SK-N-SH (cell line): ENCODE measurements around the gene TGFBR3. TPM values are rescaled to one million over a fixed set of nuclear protein-coding genes. Genes with fewer than 3 reads are reported as not detected.

Experiments
- CTCF ChIA-PET: fragments of 300-600, 350-600 bp; formaldehyde crosslinking; extraction: SDS; loops from one replicate; lab custom pipeline; 2021; lab: Yijun Ruan, JAX
- POLR2A ChIA-PET: fragments of 350-600 bp; sonication (Branson Sonifier 250); formaldehyde crosslinking; extraction: SDS; loops from one replicate; lab custom pipeline; 2020; ENCODE audit warnings: antibody characterized with exemption, inconsistent platforms; lab: Yijun Ruan, JAX
- DNase-seq: peaks from one replicate; pipeline ENCODE4 v3.0.0; 2012
- H2AFZ ChIP-seq: fragments of 200-600 bp; sonication (generic); 2 replicates; pipeline ENCODE4 v1.8.1; 2016; ENCODE audit warnings: antibody characterized with exemption, mild to moderate bottlenecking, low read depth
- H3F3A ChIP-seq: fragments of 200-600 bp; sonication (generic); replicated peaks from 2 replicates; pipeline ENCODE3; 2016; ENCODE audit warnings: antibody characterized with exemption, mild to moderate bottlenecking; ENCODE audit not compliant: insufficient read depth
- H3K27ac ChIP-seq, 2 experiments: fragments of 200-500 bp in 1 of 2; fragments of 200-600 bp in 1 of 2; sonication (Bioruptor generic) in 1 of 2; sonication (generic), shearing (Covaris generic) in 1 of 2; 2 replicates each; pipeline versions ENCODE4 v1.5.1 to v1.6.1; 2014 to 2016; ENCODE audit warnings: low read depth in 2 of 2, inconsistent platforms in 1 of 2, low read length in 1 of 2, mild to moderate bottlenecking in 1 of 2, mixed read lengths in 1 of 2
- H3K27me3 ChIP-seq: fragments of 200-600 bp; sonication (generic), shearing (Covaris generic); 2 replicates; pipeline ENCODE4 v1.6.1; 2016; ENCODE audit warnings: mixed run types; ENCODE audit not compliant: insufficient read depth
- H3K36me3 ChIP-seq, 2 experiments: fragments of 200-500 bp in 1 of 2; fragments of 200-600 bp in 1 of 2; sonication (Bioruptor generic) in 1 of 2; sonication (generic) in 1 of 2; replicated peaks in 1 of 2; 2 replicates each; pipeline versions ENCODE3 to v1.5.1; 2014 to 2016; ENCODE audit warnings: low read length in 1 of 2, mild to moderate bottlenecking in 1 of 2; ENCODE audit not compliant: insufficient read depth in 2 of 2, control insufficient read depth in 1 of 2
- H3K4me1 ChIP-seq, 2 experiments: fragments of 200-500 bp in 1 of 2; fragments of 200-600 bp in 1 of 2; sonication (Bioruptor generic) in 1 of 2; sonication (generic), shearing (Covaris generic) in 1 of 2; 2 replicates each; pipeline versions ENCODE4 v1.5.1 to v1.6.1; 2014 to 2016; ENCODE audit warnings: low read depth in 1 of 2, low read length in 1 of 2, mixed run types in 1 of 2; ENCODE audit not compliant: insufficient read depth in 2 of 2, control insufficient read depth in 1 of 2
- H3K4me2 ChIP-seq: fragments of 200-600 bp; sonication (generic), shearing (Covaris generic); 2 replicates; pipeline ENCODE4 v1.6.1; 2017; ENCODE audit warnings: mixed run types
- H3K4me3 ChIP-seq, 2 experiments: fragments of 200-500 bp in 1 of 2; fragments of 200-600 bp in 1 of 2; sonication (Bioruptor generic) in 1 of 2; sonication (generic), shearing (Covaris generic) in 1 of 2; 2 replicates each; pipeline versions ENCODE4 v1.5.1 to v1.8.1; 2014 to 2016; ENCODE audit warnings: low read depth in 2 of 2, inconsistent platforms in 1 of 2, low read length in 1 of 2, mild to moderate bottlenecking in 1 of 2, mixed read lengths in 1 of 2, moderate library complexity in 1 of 2
- H3K79me2 ChIP-seq: fragments of 200-600 bp; sonication (generic); 2 replicates; pipeline ENCODE4 v1.8.1; 2017; ENCODE audit warnings: mild to moderate bottlenecking; ENCODE audit not compliant: insufficient read depth
- H3K9ac ChIP-seq: fragments of 200-600 bp; sonication (generic); 2 replicates; pipeline ENCODE4 v1.6.1; 2017; ENCODE audit warnings: mixed run types
- H3K9me2 ChIP-seq: fragments of 200-600 bp; sonication (generic); 2 replicates; pipeline ENCODE4 v1.6.1; 2017; ENCODE audit warnings: mixed run types
- H3K9me3 ChIP-seq: fragments of 200-600 bp; sonication (generic); 2 replicates; pipeline ENCODE4 v1.6.1; 2017; ENCODE audit warnings: mixed run types, mild to moderate bottlenecking, moderate library complexity
- H4K20me1 ChIP-seq: fragments of 200-600 bp; sonication (generic); 2 replicates; pipeline ENCODE4 v1.6.1; 2017; ENCODE audit warnings: mild to moderate bottlenecking, mixed run types; ENCODE audit not compliant: insufficient read depth
- ELF1 ChIP-seq: IDR thresholded peaks from 2 replicates; pipeline ENCODE4 v1.4.0; 2012
- FOXM1 ChIP-seq: IDR thresholded peaks from 2 replicates; pipeline ENCODE4 v1.4.0; 2012; ENCODE audit warnings: low read depth, mild to moderate bottlenecking
- GABPA ChIP-seq: IDR thresholded peaks from 2 replicates; pipeline ENCODE4 v1.4.0; 2012; ENCODE audit warnings: low read depth, mild to moderate bottlenecking
- GATA2 ChIP-seq: sonication (generic); formaldehyde crosslinking; IDR thresholded peaks from 2 replicates; pipeline ENCODE4 v1.5.0; 2020; ENCODE audit warnings: mild to moderate bottlenecking, missing genetic modification reagents
- IRF3 ChIP-seq: fragments of 150-350 bp; IDR thresholded peaks from 2 replicates; pipeline ENCODE4 v1.6.1; 2016; ENCODE audit warnings: mild to moderate bottlenecking, low read depth, low read length
- MXI1 ChIP-seq: IDR thresholded peaks from 2 replicates; pipeline ENCODE4 v1.6.1; 2012; ENCODE audit warnings: mild to moderate bottlenecking, low read depth, low read length, improper control_type of control experiment
- NFIC ChIP-seq: IDR thresholded peaks from 2 replicates; pipeline ENCODE4 v1.4.0; 2012; ENCODE audit warnings: borderline replicate concordance
- POLR2AphosphoS5 ChIP-seq: IDR thresholded peaks from 2 replicates; pipeline ENCODE4 v1.6.1; 2012; ENCODE audit warnings: low read depth, low read length
- RCOR1 ChIP-seq: fragments of 150-350 bp; IDR thresholded peaks from 2 replicates; pipeline ENCODE4 v1.6.1; 2017; ENCODE audit warnings: antibody characterized with exemption, low read length
- SMC3 ChIP-seq: IDR thresholded peaks from 2 replicates; pipeline ENCODE4 v1.6.1; 2012; ENCODE audit warnings: low read depth, low read length, improper control_type of control experiment
- TAF1 ChIP-seq: IDR thresholded peaks from 2 replicates; pipeline ENCODE4 v1.6.1; 2012; ENCODE audit warnings: low read depth, mild to moderate bottlenecking, low read length, moderate library complexity, borderline replicate concordance
- TCF12 ChIP-seq: IDR thresholded peaks from 2 replicates; pipeline ENCODE4 v1.4.0; 2012
- USF1 ChIP-seq: IDR thresholded peaks from 2 replicates; pipeline ENCODE4 v1.4.0; 2012; ENCODE audit warnings: low read depth, borderline replicate concordance
- USF2 ChIP-seq: fragments of 150-350 bp; IDR thresholded peaks from 2 replicates; pipeline ENCODE4 v1.6.1; 2017; ENCODE audit warnings: antibody characterized with exemption, low read length, low read depth, borderline replicate concordance
- YY1 ChIP-seq: IDR thresholded peaks from 2 replicates; pipeline ENCODE4 v1.4.0; 2012; ENCODE audit warnings: low read depth, mild to moderate bottlenecking
- WGBS: methylation state at CpG from one replicate; pipeline ENCODE4 v1.1.6; 2017; ENCODE audit warnings: low lambda C conversion rate; 5-methylcytosine and 5-hydroxymethylcytosine counted together
- polyA plus RNA-seq, 3 experiments: library from polyadenylated mRNA; depleted of rRNA; stranded (reverse); fragments of >200 nt; gene quantifications; 2 replicates each; pipeline ENCODE4 v1.2.3, GENCODE V29; 2012
- TF ChIP-seq, protein P1 (sequence below): IDR thresholded peaks from 2 replicates; pipeline ENCODE4 v1.4.0; 2012; ENCODE audit warnings: low read depth
- TF ChIP-seq, protein P2 (sequence below): IDR thresholded peaks from 2 replicates; pipeline ENCODE4 v1.6.1; 2012; ENCODE audit warnings: mild to moderate bottlenecking, low read depth, low read length, moderate library complexity

The TGFBR3 gene
- polyA plus RNA-seq, 1 of the 3 experiments (the other 2 are of a cell fraction) = 0.07 TPM

GRCh38 chr1:91876781-91877573 is 9.0 kb downstream of the TGFBR3 start:
- Histone ChIP-seq H2AFZ (no peak overlapping the region), H3K9me2 (no peaks in the 10 kb centered on the region), H3K36me3 (no peaks in the 10 kb centered on the region), H3K4me2 (no peak overlapping the region), H3K79me2 (no peaks in the 10 kb centered on the region), H3F3A (no peaks in the 10 kb centered on the region), H3K9me3 (no peaks in the 10 kb centered on the region), H3K4me3 (no peak overlapping the region), H4K20me1 (no peaks in the 10 kb centered on the region), H3K27me3 (peaks cover 65% of the 10 kb centered on the region; the same call in 1 of the 2 replicates), H3K4me1 (no peaks in the 10 kb centered on the region), H3K9ac (no peak overlapping the region), H3K27ac (no peak overlapping the region)
- CTCF ChIA-PET = no interaction called here
- POLR2A ChIA-PET = no interaction called here
- WGBS = 12% methylated on average over 2 of the region's 2 CpGs
- DNase-seq = no peak
- TF ChIP-seq IRF3 = no peak
- TF ChIP-seq, protein P1, sequence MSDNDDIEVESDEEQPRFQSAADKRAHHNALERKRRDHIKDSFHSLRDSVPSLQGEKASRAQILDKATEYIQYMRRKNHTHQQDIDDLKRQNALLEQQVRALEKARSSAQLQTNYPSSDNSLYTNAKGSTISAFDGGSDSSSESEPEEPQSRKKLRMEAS = no peak
- TF ChIP-seq USF2 = no peak

- Histone ChIP-seq H3K9me3 (no peaks in the 10 kb centered on the region), H4K20me1 (no peaks in the 10 kb centered on the region), H3K4me2 (no peak overlapping the region), H3K9ac (no peak overlapping the region), H3K4me1 (no peaks in the 10 kb centered on the region), H3K9me2 (no peaks in the 10 kb centered on the region), H3K36me3 (no peaks in the 10 kb centered on the region), H3K27ac (no peak overlapping the region), H3K79me2 (no peaks in the 10 kb centered on the region), H3K4me3 (no peak overlapping the region), H3K27me3 (peaks cover 65% of the 10 kb centered on the region; the same call in 1 of the 2 replicates), H2AFZ (no peak overlapping the region), H3F3A (no peaks in the 10 kb centered on the region)
- CTCF ChIA-PET = no interaction called here
- POLR2A ChIA-PET = no interaction called here
- no peak for DNase-seq
- no peak for TF ChIP-seq YY1
- no peak for TF ChIP-seq USF1
- no peak for TF ChIP-seq GATA2 (CRISPR knock-in tag)
- no peak for TF ChIP-seq FOXM1
- TF ChIP-seq TAF1 = no peak
- no peak for TF ChIP-seq ELF1
- TF ChIP-seq, protein P2, sequence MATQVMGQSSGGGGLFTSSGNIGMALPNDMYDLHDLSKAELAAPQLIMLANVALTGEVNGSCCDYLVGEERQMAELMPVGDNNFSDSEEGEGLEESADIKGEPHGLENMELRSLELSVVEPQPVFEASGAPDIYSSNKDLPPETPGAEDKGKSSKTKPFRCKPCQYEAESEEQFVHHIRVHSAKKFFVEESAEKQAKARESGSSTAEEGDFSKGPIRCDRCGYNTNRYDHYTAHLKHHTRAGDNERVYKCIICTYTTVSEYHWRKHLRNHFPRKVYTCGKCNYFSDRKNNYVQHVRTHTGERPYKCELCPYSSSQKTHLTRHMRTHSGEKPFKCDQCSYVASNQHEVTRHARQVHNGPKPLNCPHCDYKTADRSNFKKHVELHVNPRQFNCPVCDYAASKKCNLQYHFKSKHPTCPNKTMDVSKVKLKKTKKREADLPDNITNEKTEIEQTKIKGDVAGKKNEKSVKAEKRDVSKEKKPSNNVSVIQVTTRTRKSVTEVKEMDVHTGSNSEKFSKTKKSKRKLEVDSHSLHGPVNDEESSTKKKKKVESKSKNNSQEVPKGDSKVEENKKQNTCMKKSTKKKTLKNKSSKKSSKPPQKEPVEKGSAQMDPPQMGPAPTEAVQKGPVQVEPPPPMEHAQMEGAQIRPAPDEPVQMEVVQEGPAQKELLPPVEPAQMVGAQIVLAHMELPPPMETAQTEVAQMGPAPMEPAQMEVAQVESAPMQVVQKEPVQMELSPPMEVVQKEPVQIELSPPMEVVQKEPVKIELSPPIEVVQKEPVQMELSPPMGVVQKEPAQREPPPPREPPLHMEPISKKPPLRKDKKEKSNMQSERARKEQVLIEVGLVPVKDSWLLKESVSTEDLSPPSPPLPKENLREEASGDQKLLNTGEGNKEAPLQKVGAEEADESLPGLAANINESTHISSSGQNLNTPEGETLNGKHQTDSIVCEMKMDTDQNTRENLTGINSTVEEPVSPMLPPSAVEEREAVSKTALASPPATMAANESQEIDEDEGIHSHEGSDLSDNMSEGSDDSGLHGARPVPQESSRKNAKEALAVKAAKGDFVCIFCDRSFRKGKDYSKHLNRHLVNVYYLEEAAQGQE = no peak
- TF ChIP-seq NFIC = no peak
- no peak for TF ChIP-seq SMC3
- TF ChIP-seq GABPA = no peak
- TF ChIP-seq RCOR1 = no peak
- no peak for TF ChIP-seq POLR2AphosphoS5
- no peak for TF ChIP-seq MXI1
- TF ChIP-seq TCF12 = no peak
- 10% methylated on average over 5 of the region's 5 CpGs for WGBS
Observed at GRCh38 chr1:91876040-91876470, 9.9 kb downstream of the TGFBR3 start.
